ENCODE data around the gene CD44.
A peak's percentile ranks its signal among the peaks of the same experiment; 100 is the strongest.

CD44 gene

GRCh38 chr11:35165423-35166368 is 26.7 kb downstream of the CD44 start:
- DNase-seq (ENCODE audit: low read depth), result peak; percentile 71
- no peak for TF ChIP-seq CTCF (IDR thresholded peaks at IDR 0.05; ENCODE audit: control insufficient read depth, insufficient read depth, low read depth, low read length, missing control alignments)
- H3K4me3 ChIP-seq (ENCODE audit: control insufficient read depth, low read depth, low read length), result no peak overlapping the region

- peak; percentile 91 for DNase-seq (ENCODE audit: low read depth)
- H3K4me3 ChIP-seq (ENCODE audit: control insufficient read depth, low read depth, low read length), result no peak overlapping the region
Measured at GRCh38 chr11:35166369-35167360, 27.7 kb downstream of the CD44 start.

GRCh38 chr11:35167426-35167954 is 28.5 kb downstream of the CD44 start:
- DNase-seq (ENCODE audit: low read depth), result peak; percentile 78
- no peak for TF ChIP-seq CTCF (IDR thresholded peaks at IDR 0.05; ENCODE audit: control insufficient read depth, insufficient read depth, low read depth, low read length, missing control alignments)
- H3K4me3 ChIP-seq (ENCODE audit: control insufficient read depth, low read depth, low read length), result no peak overlapping the region

More at GRCh38 chr11:35166369-35167360, 27.7 kb downstream of the CD44 start:
- no peak for TF ChIP-seq CTCF (IDR thresholded peaks at IDR 0.05; ENCODE audit: control insufficient read depth, insufficient read depth, low read depth, low read length, missing control alignments)

GRCh38 chr11:35168671-35169070 is 29.7 kb downstream of the CD44 start:
- no peak for TF ChIP-seq CTCF (IDR thresholded peaks at IDR 0.05; ENCODE audit: control insufficient read depth, insufficient read depth, low read depth, low read length, missing control alignments)
- DNase-seq (ENCODE audit: low read depth), result no peak
- H3K4me3 ChIP-seq (ENCODE audit: control insufficient read depth, low read depth, low read length), result no peak overlapping the region

DNA sequence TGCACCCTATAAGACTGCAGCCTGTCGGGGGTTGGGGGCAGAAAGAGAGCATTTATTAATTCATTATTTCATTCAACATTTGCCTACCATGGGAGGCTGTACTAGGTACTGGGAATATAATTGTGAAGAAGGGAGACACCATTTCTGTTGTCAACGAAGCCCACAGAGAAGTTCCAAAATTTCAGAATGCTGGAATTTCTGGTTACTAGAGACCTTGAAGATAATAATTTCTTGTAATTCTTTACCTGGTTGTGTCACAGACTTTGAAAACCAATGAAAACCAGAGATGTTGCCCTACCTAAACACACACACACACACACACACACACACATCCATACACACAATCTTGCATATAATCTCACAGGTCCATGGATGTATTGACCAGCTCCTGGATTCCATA is 30.1 kb downstream of the CD44 start:
- no peak for DNase-seq (ENCODE audit: low read depth)
- TF ChIP-seq CTCF (IDR thresholded peaks at IDR 0.05; ENCODE audit: control insufficient read depth, insufficient read depth, low read depth, low read length, missing control alignments), result no peak
- no peak overlapping the region for H3K4me3 ChIP-seq (ENCODE audit: control insufficient read depth, low read depth, low read length)

GRCh38 chr11:35169754-35170153 is 30.8 kb downstream of the CD44 start:
- DNase-seq (ENCODE audit: low read depth), result no peak
- no peak overlapping the region for H3K4me3 ChIP-seq (ENCODE audit: control insufficient read depth, low read depth, low read length)
- TF ChIP-seq CTCF (IDR thresholded peaks at IDR 0.05; ENCODE audit: control insufficient read depth, insufficient read depth, low read depth, low read length, missing control alignments), result no peak
